COR-L47 (cell line): ENCODE data around the gene IL18BP.

Experiments
- DNase-seq: peaks from one replicate; lab custom pipeline; 2025; lab: John Stamatoyannopoulos, UW

Gene IL18BP

DNA sequence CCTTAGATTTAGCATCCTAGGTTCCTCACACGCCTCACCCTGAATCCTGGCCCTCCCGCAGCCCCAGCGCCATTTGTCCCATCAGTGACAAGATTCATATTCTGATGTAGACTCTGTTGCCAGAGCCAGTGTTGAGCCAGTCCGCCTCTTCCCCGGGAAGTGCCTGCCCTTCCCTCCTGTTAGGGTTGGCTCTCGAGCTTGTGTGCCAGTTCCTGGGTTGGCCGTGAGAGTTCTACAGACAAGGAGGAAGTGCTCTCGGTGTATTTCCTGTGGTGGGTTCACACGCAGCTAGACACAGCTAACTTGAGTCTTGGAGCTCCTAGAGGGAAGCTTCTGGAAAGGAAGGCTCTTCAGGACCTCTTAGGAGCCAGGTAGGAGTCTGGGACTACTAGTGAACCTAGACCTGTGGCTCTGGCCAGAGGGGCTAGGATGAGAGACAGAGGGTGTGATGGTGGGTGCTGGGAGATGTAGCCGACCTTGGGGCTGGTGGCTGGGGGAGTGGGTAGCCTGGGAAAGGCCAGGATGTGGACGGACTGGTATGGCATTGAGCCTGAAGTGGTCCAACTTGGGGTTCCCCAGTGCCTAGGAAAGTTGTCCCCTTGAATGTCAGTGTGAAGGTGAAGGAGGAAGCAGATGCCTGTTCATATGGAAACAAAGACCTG is at the start of gene IL18BP:
IL18BP (plus strand) TSS at position 261 of the 662 bp plus-strand sequence. CDS start 1,076 bp downstream, outside the sequence.
- no peak for DNase-seq

DNA sequence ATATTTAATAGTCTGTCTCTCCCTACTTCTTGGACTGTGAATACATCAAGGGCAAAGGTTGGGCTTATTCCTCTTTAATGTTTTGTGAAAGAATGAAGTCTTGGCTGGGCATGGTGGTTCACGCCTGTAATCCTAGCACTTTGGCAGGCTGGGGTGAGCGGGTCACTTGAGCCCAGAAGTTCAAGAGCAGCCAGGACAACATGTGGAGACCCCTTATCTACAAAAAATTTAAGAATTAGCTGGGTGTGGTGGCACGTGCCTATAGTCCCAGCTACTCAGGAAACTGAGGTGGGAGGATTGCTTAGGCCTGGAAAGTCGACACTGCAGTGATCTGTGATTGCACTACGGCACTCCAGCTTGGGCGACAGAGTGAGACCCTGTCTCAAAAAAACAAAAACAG is 49.7 kb upstream of the IL18BP start:
- DNase-seq, result no peak

DNA sequence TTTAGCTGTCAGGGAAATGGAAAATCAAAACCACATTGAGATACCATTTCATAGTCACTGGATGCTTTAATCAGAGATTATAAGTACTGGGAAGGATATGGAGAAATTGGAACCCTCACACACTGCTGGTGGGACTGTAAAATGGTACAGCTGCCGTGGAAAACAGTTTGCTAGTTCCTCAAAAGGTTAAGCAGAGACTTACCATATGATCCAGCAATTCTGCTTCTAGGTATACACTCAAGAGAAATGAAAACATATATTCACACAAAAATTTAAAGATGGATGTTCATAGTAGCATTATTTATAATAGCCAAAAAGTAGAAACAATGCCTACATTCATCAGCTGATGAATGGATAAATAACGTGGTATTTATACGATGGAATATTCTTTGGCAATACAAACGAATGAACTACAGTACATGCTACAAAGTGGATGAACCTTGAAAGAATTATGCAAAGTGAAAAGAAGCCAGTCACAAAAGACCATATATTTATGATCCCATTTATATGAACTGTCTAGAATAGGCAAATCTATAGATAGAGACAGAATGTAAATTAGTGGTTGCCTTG is 46.9 kb upstream of the IL18BP start:
- no peak for DNase-seq

DNA sequence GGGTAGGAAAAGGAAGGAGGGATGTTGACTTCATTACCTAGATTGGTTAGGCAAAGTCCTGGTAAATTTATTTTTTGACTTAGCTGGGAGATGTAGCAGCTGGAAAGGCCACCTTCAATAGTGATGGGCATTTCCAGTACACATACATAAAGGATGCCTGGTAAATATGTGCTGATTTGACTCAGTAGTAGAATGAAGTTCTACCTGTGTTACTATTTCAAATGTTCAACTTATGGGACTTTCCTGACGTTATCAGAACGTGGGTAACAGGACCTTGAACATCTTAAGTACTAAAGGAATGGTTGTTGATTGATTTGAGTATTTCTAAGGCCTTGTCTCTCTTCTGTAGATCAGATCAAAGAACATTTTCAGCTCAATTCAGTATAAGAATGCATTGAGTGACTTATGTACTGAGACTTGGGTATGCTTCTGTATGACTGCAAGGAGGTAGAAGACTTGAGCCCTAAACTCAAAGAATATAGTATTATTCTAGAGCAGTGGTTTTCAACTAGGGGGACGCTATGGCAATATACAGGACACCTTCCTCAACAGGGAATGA is 42.7 kb upstream of the IL18BP start:
- no peak for DNase-seq

DNA sequence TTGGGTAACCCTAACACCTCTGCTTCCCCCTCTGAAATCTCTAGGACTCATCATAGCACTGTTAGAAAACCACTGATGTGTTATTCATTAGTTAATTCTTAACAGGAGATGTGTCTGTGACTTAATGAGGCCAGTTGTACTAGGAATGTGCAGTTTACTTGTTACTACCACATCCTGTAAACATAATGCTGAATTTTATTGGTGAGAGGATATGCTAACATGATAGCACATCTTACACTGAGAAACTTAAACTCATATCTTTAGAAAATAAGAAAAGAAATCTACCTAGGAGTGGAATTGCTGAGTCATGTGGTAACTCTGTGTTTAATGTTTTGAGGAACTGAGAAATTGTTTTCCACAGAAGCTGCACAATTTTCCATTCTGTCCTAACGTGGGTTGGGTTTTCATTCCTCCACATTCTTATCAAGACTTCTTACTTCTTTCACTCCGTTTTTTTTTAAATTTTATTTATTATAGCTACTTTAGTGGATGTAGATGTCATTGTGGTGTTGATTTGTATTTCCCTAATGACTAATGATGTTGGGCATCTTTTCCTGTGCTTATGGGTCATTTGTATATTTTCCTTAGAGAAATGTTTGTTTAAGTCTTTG is 36.2 kb upstream of the IL18BP start:
- DNase-seq, result no peak

DNA sequence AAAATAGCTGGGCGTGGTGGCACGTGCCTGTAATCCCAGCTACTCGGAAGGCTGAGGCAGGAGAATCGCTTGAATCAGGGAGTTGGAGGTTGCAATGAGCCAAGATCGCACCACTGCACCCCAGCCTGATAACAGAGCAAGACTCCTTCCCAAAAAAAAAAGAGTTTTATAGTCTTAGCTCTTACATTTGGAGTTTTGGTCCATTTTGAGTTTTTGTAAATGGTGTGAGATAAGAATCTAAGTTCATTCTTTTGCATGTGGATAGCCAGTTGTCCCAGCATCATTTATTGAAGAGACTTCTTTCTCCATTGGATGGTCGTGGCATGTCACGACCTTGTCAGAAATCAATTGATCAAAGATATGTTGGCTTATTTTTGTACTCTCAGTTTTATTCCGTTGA is 35.2 kb upstream of the IL18BP start:
- DNase-seq, result no peak

DNA sequence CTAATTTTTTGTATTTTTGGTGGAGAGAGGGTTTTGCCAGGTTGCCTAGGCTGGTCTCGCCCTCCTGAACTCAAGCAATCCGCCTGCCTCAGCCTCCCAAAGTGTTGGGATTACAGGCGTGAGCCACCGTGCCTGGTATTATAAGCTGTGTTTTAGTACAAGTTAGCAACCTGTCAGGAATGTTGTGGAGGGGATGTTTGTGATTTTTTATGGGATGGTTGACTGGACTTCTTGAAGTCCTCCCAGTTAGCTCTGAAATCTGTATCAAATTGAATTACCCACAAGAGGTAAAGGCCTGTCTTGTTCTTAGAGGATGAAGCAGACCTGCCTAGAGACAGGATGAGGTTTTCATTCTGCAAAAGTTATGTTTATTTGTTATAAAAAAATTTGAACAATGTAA is 34.1 kb upstream of the IL18BP start:
- no peak for DNase-seq

DNA sequence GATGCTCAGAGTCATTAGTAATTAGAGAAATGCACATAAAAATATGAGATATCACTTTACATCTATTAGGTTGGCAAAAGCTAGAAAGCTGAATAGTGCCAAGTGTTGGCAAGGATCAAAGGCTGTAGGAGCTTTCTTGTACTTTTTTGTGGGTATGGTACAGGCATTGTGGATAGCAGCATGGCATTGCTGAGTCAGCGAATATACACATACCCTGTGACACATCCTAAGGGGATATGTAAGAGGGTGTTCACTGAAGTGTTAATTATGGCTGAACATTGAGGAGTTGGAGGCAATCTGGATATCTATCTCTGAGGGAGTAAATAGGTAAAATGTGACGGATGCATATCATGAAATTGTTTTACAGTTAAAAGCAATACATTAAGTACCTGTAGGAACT is 27.0 kb upstream of the IL18BP start:
- DNase-seq, result no peak

DNA sequence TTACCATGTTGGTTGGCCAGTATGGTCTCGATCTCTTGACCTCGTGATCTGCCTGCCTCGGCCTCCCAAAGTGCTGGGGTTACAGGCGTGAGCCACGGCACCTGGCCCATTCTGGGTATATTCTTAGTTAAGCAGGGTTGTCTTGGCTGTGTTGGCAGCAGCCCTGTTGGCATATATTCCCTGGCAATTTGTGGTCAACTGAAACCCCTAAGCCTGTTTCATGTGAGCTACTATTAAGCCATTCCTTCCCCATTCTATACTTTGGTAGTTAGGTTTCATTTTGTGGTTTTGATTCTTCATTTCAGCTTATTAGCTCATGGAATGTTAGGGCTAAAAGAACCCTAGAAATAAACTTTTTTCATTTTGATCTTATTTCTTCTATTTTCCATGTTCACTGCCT is 22.2 kb upstream of the IL18BP start:
- no peak for DNase-seq

DNA sequence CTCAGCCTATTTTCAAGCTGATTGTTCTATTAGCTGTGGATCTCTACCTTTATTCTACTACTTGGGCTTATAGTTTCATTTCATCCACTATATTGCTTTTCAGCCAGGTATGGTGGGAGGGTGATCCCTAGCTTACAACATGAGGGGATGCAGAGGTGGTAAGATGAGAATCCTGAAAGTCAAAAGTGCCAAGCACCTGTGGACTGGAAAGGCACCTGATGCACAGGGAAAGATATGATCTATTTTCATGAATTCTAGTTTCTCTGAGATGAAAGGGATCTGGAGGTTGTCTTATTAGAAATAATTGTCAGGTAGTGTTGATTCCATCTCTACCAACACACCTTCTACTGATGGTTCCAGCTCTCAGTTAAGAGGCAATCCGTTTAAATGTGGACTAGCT is 21.6 kb upstream of the IL18BP start:
- DNase-seq, result no peak

DNA sequence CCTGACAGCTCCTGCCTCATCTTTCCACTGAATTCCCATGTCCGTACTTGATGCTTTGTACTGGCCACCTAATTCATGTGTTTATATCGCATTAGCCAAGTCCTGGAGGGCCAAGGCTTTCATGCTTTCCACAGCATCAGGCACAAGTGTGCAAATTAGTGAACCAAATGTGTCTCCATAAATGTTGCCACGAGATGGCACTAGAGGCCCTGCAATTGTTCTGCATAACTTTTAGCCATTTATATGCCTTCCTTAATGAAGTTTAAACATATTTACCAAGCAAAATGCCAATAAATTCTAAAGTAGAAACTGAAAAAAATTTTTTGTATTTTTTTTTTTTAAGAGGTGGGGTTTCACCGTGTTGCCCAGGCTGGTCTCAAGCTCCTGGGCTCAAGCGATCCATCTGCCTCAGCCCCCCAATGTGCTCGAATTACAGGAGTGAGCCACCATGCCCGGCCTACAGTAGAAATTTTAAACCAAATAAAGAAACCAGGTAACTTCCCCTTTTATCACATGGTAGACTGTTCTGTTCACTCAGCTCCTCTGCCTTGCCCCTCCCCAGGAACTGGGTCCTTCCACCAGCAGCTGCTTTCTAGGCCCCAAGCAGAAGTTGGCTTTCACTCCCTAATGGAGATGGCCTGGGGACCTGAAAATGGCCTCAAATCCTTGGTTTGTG is 20.8 kb upstream of the IL18BP start:
- peak; percentile 29 for DNase-seq

DNA sequence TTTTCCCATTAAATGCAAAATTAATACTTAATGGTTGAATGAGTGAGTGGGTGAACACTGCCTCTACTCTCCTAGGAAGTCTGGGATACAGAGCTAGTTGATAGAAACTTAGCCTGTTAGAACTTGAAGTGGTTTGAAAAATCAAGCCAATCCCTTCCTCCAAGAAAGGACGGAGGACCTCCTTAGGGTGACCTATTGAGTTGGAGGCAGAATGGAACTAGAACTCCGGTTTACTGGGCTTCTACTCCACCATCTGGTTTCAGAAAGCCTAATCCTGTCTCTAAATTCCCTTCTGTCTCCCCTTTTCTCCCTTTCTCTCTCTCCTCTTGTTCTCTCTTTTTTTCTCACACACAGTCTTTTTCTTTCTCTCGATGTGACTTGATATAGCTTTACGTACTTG is 19.6 kb upstream of the IL18BP start:
- DNase-seq, result no peak

DNA sequence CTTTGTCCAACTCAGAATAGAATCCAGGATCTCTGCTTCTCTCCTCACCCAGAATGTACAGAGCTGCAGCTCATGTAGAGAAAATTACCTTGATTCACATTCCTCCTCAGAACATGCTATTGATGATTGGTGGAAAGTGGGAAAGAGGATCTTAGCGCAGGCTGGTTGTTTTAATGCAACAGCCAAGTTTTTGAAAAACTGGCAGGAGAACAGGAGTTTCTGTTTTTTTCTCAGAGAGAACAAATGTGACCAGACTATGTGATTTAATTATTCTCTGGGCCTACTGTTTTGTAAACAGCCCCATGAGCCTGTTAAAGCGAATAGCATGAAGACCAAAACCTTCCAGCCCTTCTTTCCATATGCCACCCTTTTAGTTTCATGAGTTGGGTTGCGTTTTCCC is 19.1 kb upstream of the IL18BP start:
- DNase-seq, result no peak

DNA sequence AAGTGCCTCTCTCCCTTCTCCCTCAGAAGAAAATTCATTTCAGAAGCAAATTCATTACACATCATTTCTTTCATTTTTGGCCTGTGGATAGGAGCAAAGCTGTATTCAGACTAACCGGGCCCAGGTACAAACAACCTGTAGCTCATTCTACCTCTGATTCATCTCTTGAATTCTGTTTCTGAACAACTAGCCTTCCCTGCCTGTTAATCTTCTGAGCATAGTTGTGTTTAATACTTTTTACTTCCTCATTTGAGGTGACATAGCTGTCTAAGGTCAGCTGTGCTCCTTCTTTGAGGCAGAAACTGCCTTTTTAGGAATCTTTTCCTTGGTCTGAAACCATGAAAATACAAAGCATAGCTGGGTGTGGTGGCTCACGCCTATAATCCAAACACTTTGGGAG is 12.6 kb upstream of the IL18BP start:
- no peak for DNase-seq

DNA sequence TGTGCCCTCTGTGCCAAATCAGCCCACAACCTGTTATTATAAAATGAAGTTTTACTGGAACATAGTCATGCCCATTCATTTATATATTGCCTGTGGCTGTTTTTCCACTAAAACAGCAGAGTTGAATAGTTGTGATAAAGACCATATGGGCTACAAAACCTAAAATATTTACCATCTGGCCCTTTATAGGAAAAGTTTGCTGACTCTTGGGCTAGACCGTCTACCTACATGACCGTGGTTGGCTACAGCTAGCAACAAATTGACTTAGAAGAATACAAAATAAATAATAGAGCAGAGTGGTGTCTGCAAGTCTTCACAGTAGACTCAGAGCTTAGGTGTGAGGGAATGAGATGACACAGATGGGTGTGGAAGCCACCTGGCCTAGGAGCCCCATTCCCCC is 11.2 kb upstream of the IL18BP start:
- no peak for DNase-seq

DNA sequence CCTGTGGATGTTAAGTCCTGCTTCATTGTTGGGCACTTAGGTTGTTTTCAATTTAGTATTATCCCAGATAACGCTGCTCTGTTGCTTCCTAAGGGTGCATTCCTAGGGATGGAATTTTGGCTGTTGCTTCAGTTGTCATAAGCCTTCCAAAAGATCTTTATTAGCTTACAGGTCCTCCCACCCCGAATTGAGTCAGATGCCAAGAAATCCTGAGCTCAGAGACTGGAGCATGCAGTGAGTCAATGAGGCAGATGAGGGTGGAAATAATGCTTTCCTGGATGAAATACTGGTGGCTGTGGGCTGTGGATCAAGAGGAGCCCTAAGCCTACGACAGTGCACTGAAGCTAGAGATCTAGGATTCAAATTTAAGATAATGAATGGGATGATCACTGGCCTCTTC is 10.7 kb upstream of the IL18BP start:
- no peak for DNase-seq

DNA sequence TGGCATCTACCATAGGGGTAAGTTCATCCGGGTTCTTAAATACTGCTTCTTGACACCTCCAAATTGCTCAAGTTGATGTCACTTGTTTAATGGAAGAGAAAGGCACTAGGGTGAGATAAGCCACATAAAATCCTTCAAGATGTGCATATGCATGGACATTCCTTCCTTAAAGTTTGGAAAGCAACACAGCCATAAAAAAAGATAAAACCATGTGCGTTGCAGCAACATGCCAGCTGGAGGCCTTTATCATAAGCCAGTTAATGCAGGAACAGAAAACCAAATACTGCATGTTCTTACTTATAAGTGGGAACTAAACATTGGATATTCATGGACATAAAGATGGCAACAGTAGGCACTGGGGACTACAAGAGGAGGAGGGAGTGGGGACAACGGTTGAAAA is 8.0 kb upstream of the IL18BP start:
- DNase-seq, result no peak

DNA sequence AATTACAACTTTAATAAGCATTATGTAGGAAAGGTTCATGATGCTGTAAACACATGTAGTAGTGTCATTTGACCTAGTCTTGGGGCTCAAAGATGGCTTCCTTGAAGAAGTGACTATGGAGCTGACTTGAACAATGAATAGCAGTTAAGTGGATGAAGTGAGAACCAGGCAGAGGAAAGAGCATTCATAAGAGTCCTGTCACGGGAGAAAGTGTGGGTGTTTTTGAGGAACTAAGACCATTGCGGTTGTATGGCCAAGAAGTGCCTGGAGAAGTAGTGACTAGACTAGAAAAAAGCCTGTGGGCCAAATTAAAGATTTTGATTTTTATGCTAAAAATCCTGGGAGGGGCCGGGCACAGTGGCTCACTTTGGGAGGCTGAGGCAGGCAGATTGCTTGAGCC is 7.2 kb upstream of the IL18BP start:
- no peak for DNase-seq

DNA sequence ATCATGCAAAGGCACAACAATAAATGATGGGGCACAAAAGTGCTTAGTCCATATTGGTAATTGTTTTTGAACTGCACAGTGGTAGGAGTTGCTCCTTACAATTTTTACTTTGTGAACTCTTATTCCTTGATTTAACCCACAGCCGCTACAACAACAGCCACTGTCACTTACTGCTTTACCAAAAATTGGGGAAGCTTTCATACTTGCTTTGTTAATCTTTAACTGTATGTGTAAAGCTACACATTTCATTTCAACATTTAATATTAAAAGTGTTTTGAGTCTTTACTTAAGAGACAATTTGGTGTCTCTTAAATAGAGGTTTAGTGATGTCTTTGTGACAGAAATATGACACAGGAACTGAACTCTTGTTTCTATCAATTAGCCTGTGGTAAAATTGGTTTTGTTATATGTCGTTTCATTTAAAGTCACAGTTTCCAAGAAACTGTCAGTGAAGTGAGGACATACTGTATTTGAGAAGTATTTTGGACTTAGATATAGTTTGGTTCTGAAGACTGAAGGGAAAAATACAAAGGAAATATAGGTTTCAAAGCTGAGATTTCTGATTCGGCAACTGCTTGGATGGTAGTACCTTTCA is 6.5 kb upstream of the IL18BP start:
- DNase-seq, result no peak

DNA sequence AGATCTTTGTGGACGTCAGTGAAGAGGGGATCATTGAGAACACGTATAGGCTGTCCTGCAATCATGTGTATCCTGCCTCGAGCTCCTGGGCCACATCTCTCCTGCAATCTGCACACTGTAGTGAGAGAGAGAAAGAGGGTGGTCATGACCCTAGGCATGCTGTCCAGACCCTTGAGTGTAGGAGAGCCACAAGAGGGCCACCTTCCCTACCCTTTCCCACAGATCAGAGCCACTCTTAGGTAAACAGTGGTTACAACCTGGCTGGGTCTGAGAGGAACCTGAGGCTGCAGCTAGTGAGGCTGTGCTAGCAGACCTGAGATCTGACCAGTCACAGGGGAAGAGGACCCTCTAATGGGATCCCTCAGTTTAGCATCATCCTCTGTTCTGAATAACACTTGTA is 3.9 kb upstream of the IL18BP start:
- DNase-seq, result no peak

DNA sequence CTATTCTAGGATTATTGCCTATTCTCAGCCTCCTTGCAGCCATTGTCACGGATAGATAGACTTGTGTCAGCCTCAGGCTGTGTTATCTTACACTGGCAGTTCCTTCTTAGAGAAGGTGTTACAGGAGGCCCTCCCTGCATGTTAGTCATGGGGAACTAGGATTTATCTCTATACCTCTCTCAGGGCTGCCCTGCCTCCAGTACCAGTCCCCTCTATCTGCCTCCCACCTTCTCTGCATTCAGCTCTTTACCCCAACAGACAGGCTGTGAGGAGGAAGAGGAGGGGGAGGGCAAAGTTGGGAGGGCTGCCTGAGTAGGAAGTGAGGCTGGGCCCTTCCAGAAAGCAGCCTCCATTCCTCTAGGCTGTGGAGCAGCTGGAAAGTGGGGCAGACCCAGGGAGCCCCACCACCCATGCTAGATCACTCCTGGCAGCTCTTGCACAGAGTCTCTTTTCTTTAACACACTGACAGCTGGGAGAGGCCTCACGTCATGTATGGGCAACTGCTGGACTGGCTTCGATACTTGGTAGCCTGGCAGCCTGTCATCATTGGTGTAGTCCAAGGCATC is 2.9 kb upstream of the IL18BP start:
- no peak for DNase-seq

DNA sequence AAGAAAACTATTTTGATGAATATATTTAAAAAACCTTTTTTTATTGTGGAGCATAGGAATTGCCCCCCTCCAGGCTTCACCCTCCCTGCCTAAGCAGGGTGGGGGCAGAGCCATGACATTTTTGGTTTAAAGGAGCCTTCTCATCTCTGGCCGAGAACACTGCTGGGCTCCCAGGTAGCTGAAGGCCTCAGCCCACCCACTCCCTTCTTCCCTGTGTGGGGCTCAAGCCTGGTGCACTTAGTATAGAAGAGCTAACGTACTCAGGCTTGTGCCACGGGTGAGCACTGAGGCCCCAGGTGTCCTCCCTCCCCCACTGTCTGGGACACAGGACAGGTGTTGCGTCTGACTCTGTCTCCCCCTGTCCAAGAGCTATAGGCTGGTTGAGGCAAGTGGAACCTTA is 2.2 kb upstream of the IL18BP start:
- DNase-seq, result no peak
